GM23338 (cell line): ENCODE data around the gene FPR1. TPM values are rescaled to one million over a fixed set of nuclear protein-coding genes. Genes with fewer than 3 reads are reported as not detected.

ENCODE experiments used
- ATAC-seq: fragments of 200-7000 bp; cut with Tn5 transposase; 3 replicates; pipeline ENCODE4 v1.9.1; 2020
- DNase-seq: peaks from one replicate; pipeline ENCODE4 v3.0.0-alpha.2; 2015; ENCODE audit warnings: low spot score
- H2AFZ ChIP-seq: fragments of 200-600 bp; sonication (generic); 2 replicates; pipeline ENCODE4 v1.8.0; 2016; ENCODE audit warnings: antibody characterized with exemption, mild to moderate bottlenecking, moderate library complexity
- H3F3A ChIP-seq: fragments of 200-600 bp; sonication (generic); replicated peaks from 2 replicates; pipeline ENCODE4 v1.8.0; 2017; ENCODE audit warnings: antibody characterized with exemption, mixed run types, low read depth
- H3K27ac ChIP-seq: fragments of 200-600 bp; sonication (generic); 2 replicates; pipeline ENCODE4 v1.6.1; 2016; ENCODE audit warnings: low read depth
- H3K27me3 ChIP-seq: fragments of 200-600 bp; sonication (generic); 2 replicates; pipeline ENCODE4 v1.8.0; 2016; ENCODE audit warnings: mild to moderate bottlenecking, mixed run types, moderate library complexity; ENCODE audit not compliant: insufficient read depth
- H3K36me3 ChIP-seq: fragments of 200-600 bp; sonication (generic); 2 replicates; pipeline ENCODE4 v1.8.0; 2016; ENCODE audit warnings: mild to moderate bottlenecking; ENCODE audit not compliant: insufficient read depth
- H3K4me1 ChIP-seq: fragments of 200-600 bp; sonication (generic); 2 replicates; pipeline ENCODE4 v1.8.0; 2016; ENCODE audit warnings: mild to moderate bottlenecking, moderate library complexity; ENCODE audit not compliant: insufficient read depth
- H3K4me2 ChIP-seq: fragments of 200-600 bp; sonication (generic); 2 replicates; pipeline ENCODE4 v1.7.1; 2017; ENCODE audit warnings: mixed run types
- H3K4me3 ChIP-seq: fragments of 200-600 bp; sonication (generic); 2 replicates; pipeline ENCODE4 v1.6.1; 2016; ENCODE audit warnings: mixed run types
- H3K79me2 ChIP-seq: fragments of 200-600 bp; sonication (generic); replicated peaks from 2 replicates; pipeline ENCODE4 v1.8.0; 2017; ENCODE audit warnings: mild to moderate bottlenecking; ENCODE audit not compliant: insufficient read depth
- H3K9me2 ChIP-seq: fragments of 200-600 bp; sonication (generic); 2 replicates; pipeline ENCODE4 v1.8.0; 2017; ENCODE audit not compliant: insufficient read depth
- H4K20me1 ChIP-seq: fragments of 200-600 bp; sonication (generic); replicated peaks from 2 replicates; pipeline ENCODE4 v1.8.0; 2017; ENCODE audit warnings: mild to moderate bottlenecking; ENCODE audit not compliant: insufficient read depth
- H3K27ac Mint-ChIP-seq: 2 replicates; pipeline ENCODE4 v1.8.0; 2020; ENCODE audit warnings: inconsistent platforms, mild to moderate bottlenecking, moderate library complexity, mixed read lengths
- H3K27me3 Mint-ChIP-seq: 3 replicates; pipeline ENCODE4 v1.8.0; 2022; ENCODE audit warnings: low read depth, mild to moderate bottlenecking, moderate library complexity, mixed read lengths, inconsistent platforms; ENCODE audit not compliant: insufficient read depth, poor library complexity
- H3K36me3 Mint-ChIP-seq: 3 replicates; pipeline ENCODE4 v1.8.0; 2021; ENCODE audit warnings: low read depth, mild to moderate bottlenecking, inconsistent platforms, moderate library complexity, mixed read lengths
- H3K4me1 Mint-ChIP-seq: 3 replicates; pipeline ENCODE4 v1.8.0; 2020; ENCODE audit warnings: mild to moderate bottlenecking, inconsistent platforms, mixed read lengths
- H3K4me3 Mint-ChIP-seq: 3 replicates; pipeline ENCODE4 v1.8.0; 2021; ENCODE audit warnings: moderate library complexity, mild to moderate bottlenecking, inconsistent platforms, mixed read lengths
- H3K9me3 Mint-ChIP-seq: 3 replicates; pipeline ENCODE4 v1.8.0; 2020; ENCODE audit warnings: moderate library complexity, mild to moderate bottlenecking, inconsistent platforms, mixed read lengths
- CREB1 ChIP-seq: fragments of 250-450 bp; sonication (Bioruptor Pico); IDR thresholded peaks from 2 replicates; pipeline ENCODE4 v1.5.0; 2020; ENCODE audit warnings: low read depth, mild to moderate bottlenecking, moderate library complexity
- ETS1 ChIP-seq: IDR thresholded peaks from 2 replicates; pipeline ENCODE4 v1.6.1; 2016; ENCODE audit warnings: antibody characterized with exemption
- EZH2phosphoT487 ChIP-seq: fragments of 200-600 bp; sonication (generic); IDR thresholded peaks from one replicate; pipeline ENCODE4 v1.8.1; 2018; ENCODE audit warnings: antibody characterized with exemption; ENCODE audit not compliant: unreplicated experiment
- JUNB ChIP-seq: IDR thresholded peaks from one replicate; pipeline ENCODE4 v1.6.1; 2016; ENCODE audit warnings: antibody characterized with exemption; ENCODE audit not compliant: unreplicated experiment
- POLR2AphosphoS5 ChIP-seq: IDR thresholded peaks from 2 replicates; pipeline ENCODE4 v1.6.1; 2016; ENCODE audit warnings: antibody characterized with exemption, low read depth
- REST ChIP-seq: IDR thresholded peaks from one replicate; pipeline ENCODE4 v1.6.1; 2018; ENCODE audit warnings: antibody characterized with exemption; ENCODE audit not compliant: unreplicated experiment
- STAT1 ChIP-seq: IDR thresholded peaks from one replicate; pipeline ENCODE4 v1.6.1; 2016; ENCODE audit warnings: antibody characterized with exemption; ENCODE audit not compliant: unreplicated experiment
- ZNF114 ChIP-seq: fragments of 250-450 bp; sonication (Bioruptor Pico); IDR thresholded peaks from 2 replicates; pipeline ENCODE4 v1.5.0; 2020; ENCODE audit warnings: mild to moderate bottlenecking, moderate library complexity
- ZNF462 ChIP-seq: fragments of 250-450 bp; sonication (Bioruptor Pico); IDR thresholded peaks from 2 replicates; pipeline ENCODE4 v1.5.0; 2020; ENCODE audit warnings: mild to moderate bottlenecking, moderate library complexity
- polyA plus RNA-seq: library from polyadenylated mRNA; unstranded; fragments of >200 nt; fragmentation: Nextera tagmentation; extraction: Ambion mirVana; gene quantifications from 2 replicates; pipeline ENCODE4 v1.2.1, GENCODE V29; 2016
- total RNA-seq: library from RNA; depleted of rRNA; stranded (reverse); fragments of >200 nt; shearing (Covaris generic); gene quantifications from 2 replicates; pipeline ENCODE4 v1.2.3, GENCODE V29; 2014

Gene FPR1
- total and polyA plus RNA-seq, 2 experiments from 2014 or later, result not detected

DNA sequence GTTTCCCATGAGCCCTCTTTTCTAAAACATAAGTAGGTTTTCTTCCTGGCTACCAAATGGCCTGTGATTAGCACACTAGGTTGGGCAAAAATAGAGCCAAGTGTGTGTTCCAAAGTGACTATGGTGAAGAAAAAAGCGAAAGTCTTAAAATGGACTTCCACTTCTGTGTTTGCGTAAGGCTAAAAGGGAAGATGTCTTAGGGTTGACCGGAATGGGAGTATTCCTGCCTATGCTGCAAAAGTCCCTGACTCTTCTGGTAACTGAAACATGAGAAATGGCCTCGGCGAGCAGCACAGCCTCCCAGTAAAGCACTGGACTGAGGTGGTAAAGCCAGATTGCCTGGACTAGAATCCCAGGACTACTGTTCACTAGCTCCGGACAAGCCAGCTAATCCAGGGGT is 2.4 kb upstream of the FPR1 start (continued):
- no peak for TF ChIP-seq ZNF114 (CRISPR knock-in tag)
- no peak for TF ChIP-seq POLR2AphosphoS5
- TF ChIP-seq EZH2phosphoT487, result no peak
- no peak for TF ChIP-seq REST
- no peak for TF ChIP-seq CREB1 (CRISPR knock-in tag)
- no peak for TF ChIP-seq STAT1

DNA sequence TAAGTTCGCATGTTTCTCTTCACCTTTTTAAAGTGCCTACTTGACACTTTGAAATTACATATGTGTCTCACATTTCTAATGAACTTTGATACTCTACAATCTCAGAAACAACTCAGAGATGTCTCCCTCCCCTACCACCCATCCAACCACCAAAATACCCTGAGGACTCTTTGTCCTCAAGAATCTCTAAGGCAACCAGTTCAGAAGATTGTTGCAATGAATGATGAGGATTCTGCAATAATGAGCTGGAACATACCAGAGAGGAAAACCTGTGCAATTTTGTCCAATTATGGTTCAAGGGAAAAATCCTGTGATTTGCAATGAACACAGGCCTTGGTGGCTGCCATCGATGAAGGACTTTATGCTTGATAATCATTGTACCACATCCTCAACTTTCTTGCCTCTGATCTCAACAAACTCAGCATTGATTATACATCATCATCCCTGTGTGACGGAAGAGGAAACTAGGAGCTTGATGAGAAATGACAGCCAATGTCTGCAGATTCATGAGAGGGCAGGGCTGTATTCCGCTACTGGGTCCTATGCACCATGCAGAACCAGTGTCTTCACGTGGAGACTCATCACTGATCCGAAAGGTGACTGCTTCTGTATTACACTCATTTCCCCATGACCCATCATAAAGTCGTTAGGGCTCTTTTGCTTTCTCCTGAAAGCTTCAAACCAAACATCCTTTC is 1.1 kb downstream of the FPR1 start:
- Mint-ChIP-seq H3K36me3 (peaks cover 4% of the 10 kb centered on the region; the same call in 1 of the 3 replicates), H3K4me3 (no peak overlapping the region)
- H3K4me1 ChIP-seq, result no peaks in the 10 kb centered on the region

More for the DNA sequence above, 1.1 kb downstream of the FPR1 start:
- DNase-seq (no peak), ATAC-seq (no peak)
- no peaks in the 10 kb centered on the region for H4K20me1 ChIP-seq
- 0 out of 2 replicates have a peak, but pooled peaks cover 2% of the 10 kb centered on the region for H3K9me2 ChIP-seq
- Mint-ChIP-seq H3K27ac (no peak overlapping the region), H3K9me3 (peaks cover 66% of the 10 kb centered on the region), H3K4me1 (no peaks in the 10 kb centered on the region), H3K27me3 (peaks cover 5% of the 10 kb centered on the region)
- no peak overlapping the region for H3K27ac ChIP-seq
- no peaks in the 10 kb centered on the region for H3K36me3 ChIP-seq
- H3K27me3 ChIP-seq, result no peaks in the 10 kb centered on the region
- H3K4me2 ChIP-seq, result no peak overlapping the region
- H2AFZ ChIP-seq, result no peak overlapping the region
- H3K79me2 ChIP-seq, result no peaks in the 10 kb centered on the region
- no peak overlapping the region for H3K4me3 ChIP-seq
- no peaks in the 10 kb centered on the region for H3F3A ChIP-seq
- TF ChIP-seq JUNB, result no peak
- TF ChIP-seq CREB1 (CRISPR knock-in tag), result no peak
- no peak for TF ChIP-seq ZNF462 (CRISPR knock-in tag)
- TF ChIP-seq POLR2AphosphoS5, result no peak
- TF ChIP-seq ETS1, result no peak
